NCI-H2171 treated with DMSO at 0.1 percent for 48 hours (cell line): Measurements from ENCODE around the gene ZNF813.
A peak's percentile ranks its signal among the peaks of the same experiment; 100 is the strongest.

Experiments
- DNase-seq: peaks from one replicate; lab custom pipeline; 2025; lab: John Stamatoyannopoulos, UW

ZNF813 gene

GRCh38 chr19:53520547-53521372 lies 53.2 kb downstream of the ZNF813 start:
- peak; percentile 97 for DNase-seq

DNA sequence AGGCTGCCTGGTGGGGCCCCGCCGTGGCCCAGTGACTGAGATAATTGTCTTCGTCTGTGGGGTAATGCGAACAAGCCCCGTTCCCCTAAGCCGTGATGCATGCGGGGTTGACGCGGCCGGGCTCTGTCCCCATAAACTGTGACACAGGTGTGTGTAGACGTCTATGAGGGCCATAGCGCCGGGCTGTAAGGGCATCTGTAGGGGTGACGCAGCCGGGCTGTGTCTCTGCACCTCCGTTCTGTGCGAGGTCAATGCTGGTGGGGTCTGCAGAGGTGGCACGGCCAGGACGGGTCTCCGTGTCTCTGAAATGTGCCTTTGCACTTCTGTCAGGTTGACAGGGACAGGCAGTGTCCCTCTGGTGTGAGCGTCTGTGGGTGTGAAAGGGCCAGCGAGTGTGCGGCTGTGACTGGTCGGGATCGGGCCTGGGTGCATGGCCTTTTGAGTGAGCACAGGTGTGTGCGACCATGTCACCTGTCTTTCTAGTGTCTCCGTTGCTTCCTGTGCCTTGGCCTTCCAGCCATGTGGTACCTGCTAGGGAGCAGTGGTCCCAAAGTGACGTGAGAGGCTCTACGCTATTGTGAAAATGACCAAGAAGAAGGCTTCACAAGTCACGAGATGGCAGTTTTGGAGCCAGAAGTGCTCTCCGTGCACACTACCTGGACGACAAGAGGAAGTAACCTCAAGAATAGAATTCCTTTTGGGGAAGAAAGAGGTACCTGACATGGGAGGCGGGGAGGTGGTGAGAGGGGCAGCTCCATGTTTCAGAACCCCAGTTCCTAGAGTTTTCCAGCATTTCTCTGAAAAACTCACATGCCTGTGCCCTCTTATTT lies 54.1 kb downstream of the ZNF813 start:
- no peak for DNase-seq

GRCh38 chr19:53525922-53526321 lies 58.4 kb downstream of the ZNF813 start:
- DNase-seq: no peak

DNA sequence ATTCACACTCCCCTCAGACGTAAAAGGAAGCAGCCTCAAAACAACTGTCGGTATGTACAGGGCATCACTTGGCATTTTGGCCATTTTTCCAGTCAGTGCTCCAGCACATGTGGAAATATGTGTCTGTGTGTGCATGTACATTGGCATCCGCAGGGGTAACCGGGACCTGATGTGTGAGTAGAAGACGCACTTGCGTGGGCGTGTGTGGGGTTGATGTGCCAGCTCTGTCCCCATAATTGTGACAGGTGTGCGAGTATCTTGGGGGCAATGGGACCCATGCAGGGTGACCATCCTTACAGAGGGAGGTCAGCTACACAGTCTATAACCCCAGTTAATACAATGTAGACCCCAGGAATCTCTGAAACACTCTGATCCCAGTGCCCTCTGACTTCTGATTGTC lies 63.1 kb downstream of the ZNF813 start:
- DNase-seq: no peak

DNA sequence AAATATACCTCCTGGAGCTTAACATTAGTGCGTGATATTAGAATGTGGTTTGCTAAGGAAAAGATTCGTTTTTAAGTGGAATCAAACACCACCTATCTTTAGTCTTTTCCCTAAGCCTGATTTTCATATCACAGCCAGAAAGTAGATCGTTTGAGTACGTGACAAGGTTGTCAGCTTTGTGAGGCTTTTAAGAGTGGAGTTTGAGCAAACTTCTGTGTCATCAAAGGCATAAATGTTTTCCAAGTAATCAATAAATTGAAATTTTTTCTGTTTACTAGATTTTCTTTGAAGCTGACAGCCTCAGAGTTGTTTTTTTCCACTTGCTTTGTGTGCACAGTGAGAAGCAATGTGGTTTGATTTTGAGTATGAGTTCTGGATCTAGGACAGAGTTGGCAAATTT lies 63.9 kb downstream of the ZNF813 start:
- no peak for DNase-seq

DNA sequence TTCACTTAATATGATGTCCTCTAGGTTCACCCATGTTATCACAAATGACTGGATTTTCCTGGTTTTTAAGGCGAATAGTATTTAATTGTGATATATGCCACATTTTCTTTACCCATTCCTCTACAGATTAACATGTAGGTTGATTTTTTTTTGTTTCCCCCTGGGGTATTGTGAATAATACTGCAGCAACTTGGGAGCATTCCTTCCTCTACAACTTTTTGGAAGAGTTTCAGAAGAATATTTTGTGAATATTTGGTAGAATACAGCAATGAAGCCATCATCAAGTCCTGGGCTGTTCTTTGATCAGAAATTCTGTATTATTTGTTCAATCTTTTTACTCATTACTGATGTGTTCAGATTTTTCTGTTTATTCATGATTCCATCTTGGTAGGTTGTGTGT lies 64.8 kb downstream of the ZNF813 start:
- DNase-seq: no peak

- DNase-seq: no peak
Measured at GRCh38 chr19:53536225-53536548, 68.7 kb downstream of the ZNF813 start.

- no peak for DNase-seq
Measured at GRCh38 chr19:53537121-53537520, 69.6 kb downstream of the ZNF813 start.

DNA sequence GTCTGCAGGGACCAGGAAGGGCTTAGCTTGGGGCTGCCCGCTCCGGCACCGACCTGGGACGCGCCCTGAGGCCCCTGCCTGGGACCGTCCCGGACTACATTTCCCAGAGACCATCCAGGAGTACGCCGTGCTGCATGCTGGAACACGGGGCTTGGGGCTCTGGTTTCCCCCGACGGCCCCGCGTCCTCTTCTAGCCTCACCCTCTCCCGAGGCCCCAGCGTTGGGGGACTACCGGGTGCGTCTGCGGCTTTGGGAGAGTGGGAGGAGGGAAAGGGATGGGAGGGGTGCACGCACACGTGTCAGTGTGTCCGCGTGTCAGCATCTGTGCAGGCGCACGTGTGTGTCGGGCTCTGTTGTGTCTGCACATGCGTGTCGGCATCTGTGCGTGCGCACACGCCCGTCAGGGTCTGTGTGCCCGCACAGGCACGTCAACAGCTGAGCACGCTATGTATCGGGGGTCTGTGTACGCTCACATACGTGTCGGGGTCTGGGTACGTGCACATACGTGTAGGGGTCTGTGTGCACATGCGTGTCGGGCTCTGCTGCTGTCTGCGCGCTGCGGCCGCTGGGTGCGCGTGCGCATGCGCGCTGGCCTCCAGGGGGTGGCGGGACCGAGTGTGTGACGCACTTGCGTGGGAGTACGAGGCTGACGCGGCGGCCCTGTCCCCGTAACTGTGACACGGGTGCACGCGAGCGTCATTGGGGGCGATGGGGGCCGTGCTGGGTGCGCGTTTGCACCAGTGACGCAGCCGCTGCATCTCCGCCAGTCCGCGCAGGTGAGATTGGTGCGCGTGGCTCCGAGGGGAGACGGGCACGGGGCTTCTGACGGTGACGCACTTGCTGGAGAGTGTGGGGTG lies 70.2 kb downstream of the ZNF813 start, which contains the start of gene ZNF331:
TSS of gene ZNF331 (plus strand) at position 625 of the 857 bp plus-strand sequence. CDS start 31,232 bp downstream, outside the sequence.
- DNase-seq: no peak

GRCh38 chr19:53538378-53539109 lies 71.0 kb downstream of the ZNF813 start:
- no peak for DNase-seq

DNA sequence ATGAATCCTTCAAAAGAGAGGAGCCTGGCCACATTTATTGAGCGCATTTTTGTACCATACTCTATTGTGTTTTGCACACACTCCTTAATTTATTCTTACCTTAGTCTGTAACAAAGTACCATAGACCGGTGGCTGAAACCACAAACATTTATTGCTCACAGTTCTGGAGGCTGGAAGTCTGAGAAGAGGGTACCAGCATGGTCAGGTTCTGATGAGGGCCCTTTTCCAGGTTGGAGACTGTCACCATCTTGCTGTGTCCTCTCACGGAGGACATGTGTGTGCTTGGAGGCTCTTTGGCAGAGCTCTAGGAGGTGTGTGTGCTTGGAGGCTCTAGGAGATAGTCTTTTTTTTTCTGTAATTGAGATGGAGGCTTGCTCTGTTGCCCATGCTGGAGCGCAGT lies 72.6 kb downstream of the ZNF813 start:
- DNase-seq: no peak

DNA sequence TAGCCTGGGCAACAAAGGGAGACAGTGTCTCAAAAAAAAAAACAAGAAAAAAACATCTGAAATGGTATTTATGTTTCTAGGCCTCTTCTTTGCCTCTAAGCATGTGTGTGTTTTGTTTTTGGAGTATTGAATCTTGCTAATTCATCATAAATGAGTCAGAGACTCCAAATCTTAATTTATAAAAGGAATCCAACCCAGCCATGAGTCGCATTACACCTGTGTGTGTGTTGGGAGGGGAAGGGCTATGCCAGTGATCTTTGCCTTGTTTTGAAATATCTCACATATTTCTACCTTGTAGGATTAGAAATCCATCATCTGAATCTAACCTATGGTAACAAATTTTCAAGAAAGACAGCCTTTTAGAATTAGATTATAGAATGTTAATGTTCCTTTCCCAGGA lies 74.4 kb downstream of the ZNF813 start:
- DNase-seq: no peak

- DNase-seq: no peak
Measured at GRCh38 chr19:53545271-53546065, 77.9 kb downstream of the ZNF813 start.
